Urinary bladder (tissue), 4 donors: ENCODE results near the gene AIMP1. TPM values are rescaled to one million over a fixed set of nuclear protein-coding genes. Genes with fewer than 3 reads are reported as not detected.

ENCODE experiments used
- DNase-seq: peaks from one replicate; pipeline ENCODE4 v3.0.0-alpha.2; 2015; ENCODE audit errors: extremely low spot score
- H3K27ac ChIP-seq: one replicate; pipeline ENCODE4 v1.5.1; 2013; ENCODE audit warnings: low read depth, mild to moderate bottlenecking, moderate library complexity
- H3K36me3 ChIP-seq: one replicate; pipeline ENCODE4 v1.6.1; 2013; ENCODE audit warnings: mild to moderate bottlenecking, moderate library complexity; ENCODE audit not compliant: insufficient read depth
- H3K4me1 ChIP-seq: one replicate; pipeline ENCODE4 v1.6.1; 2013; ENCODE audit warnings: mild to moderate bottlenecking, moderate library complexity; ENCODE audit not compliant: insufficient read depth
- H3K4me3 ChIP-seq: one replicate; pipeline ENCODE4 v1.5.1; 2013; ENCODE audit warnings: low read depth, low read length
- WGBS: extraction: QIAGEN DNeasy Blood & Tissue Kit; methylation state at CpG from one replicate; pipeline ENCODE4 v1.1.7; 2013; 5-methylcytosine and 5-hydroxymethylcytosine counted together
- polyA plus RNA-seq: library from polyadenylated mRNA; stranded (reverse); fragments of 200-250 nt; gene quantifications from one replicate; pipeline ENCODE4 v1.2.3, GENCODE V29; 2013
- total RNA-seq: library from RNA; depleted of rRNA; stranded (reverse); fragments of >200 nt; gene quantifications from one replicate; pipeline ENCODE4 v1.2.3, GENCODE V29; 2014
- donor health status: healthy with polysubstance abuse.
- donor health status: healthy.

AIMP1 gene
- total RNA-seq: 34.5 TPM
- 34.6 TPM for polyA plus RNA-seq

DNA sequence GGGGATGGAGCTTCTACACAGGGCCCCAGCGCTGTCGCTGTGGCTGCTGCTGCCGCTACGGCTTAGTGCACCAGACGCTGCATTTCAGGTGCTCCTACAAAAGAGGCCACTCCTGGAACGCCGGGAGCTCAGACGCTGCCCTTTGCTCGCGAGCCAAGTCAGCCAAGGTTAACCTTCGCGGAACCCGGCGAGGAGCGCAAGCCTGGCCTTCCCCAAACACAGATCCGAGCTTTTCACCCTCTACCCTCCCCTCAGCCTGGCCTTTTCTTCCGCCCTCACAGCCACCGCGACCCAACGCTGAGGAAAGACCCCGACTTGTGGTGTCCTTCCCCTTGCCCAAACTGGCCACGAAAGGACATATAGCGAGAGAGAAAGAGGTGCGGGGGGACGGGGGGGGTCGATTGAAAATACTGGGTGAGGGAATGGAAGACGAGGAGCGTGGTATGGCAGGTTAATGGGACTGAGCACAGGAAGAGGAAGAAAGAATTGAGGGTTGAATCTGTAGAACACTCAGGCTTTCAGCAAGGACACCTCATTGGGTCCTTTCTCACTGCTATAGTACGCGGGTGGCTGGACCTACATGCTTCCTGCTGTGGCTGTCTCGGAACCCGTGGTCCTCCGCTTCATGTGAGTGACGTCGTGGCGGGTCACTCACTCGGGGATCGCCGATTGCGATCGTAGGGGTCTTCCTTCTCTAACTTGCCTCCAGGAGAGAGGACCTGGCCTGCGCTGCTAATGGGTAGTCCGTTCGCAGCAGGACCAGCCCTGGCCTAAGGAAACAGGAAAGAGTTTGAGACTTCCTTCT lies at the start of gene AIMP1, which contains the start of gene TBCK:
TSS of gene AIMP1 (plus strand) at position 583 of the 805 bp plus-strand sequence. CDS start 8,460 bp downstream, outside the sequence.
TSS of gene TBCK (minus strand) at position 242 of the 805 bp plus-strand sequence. CDS start 7,249 bp downstream, outside the sequence.
- peak; percentile 94 for DNase-seq
- peak within 1 kb of the TSS; percentile 62 for H3K4me3 ChIP-seq
- under 1% methylated on average over 44 of the region's 44 CpGs for WGBS
- peak within 1 kb of the TSS; percentile 93 for H3K27ac ChIP-seq
- no peaks in the 10 kb centered on the region for H3K36me3 ChIP-seq
- H3K4me1 ChIP-seq: peaks cover 3% of the 10 kb centered on the region

DNA sequence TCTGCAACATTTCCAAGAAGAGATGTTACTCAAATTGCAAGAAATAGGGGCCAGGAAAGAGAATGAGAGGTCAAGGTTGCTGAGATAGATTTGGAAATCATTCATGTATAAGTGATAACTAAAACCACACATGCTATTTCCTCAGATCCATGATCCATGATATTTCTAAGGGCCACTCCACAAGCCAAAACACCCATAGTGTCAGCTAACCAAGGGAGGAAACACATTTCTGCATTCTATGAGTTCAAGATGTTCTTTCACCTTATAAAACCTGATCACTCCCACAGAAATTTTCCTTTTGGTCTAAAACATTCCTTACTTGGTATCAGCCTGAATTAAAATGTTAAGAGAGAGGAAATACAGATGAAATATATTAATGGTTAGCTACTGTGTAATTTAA lies 47.6 kb upstream of the AIMP1 start:
- no peak for DNase-seq
- H3K36me3 ChIP-seq: no peaks in the 10 kb centered on the region

DNA sequence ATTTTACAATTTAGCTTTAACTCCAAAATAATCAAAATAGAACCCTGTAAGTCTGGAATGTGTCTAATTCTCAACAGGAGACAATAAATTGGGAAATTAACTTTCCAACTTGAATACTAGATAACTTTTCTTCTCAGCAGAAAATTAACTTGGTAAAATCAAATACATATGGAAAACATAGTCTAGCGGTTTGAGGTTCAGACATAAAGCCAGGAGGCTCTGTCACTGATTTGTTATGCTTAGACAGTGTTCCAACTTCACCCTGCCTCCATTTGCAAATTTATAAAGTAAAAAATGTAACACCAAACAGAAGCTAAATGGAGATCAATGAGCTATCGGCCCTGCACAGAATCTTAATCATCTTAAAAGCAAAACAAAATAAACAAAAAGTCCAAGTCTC lies 46.6 kb upstream of the AIMP1 start:
- no peak overlapping the region for H3K4me3 ChIP-seq
- no peak overlapping the region for H3K27ac ChIP-seq
- 75% methylated on average over 2 of the region's 2 CpGs for WGBS
- no peak for DNase-seq
- no peaks in the 10 kb centered on the region for H3K4me1 ChIP-seq
- H3K36me3 ChIP-seq: no peaks in the 10 kb centered on the region

More for the DNA sequence above, 47.6 kb upstream of the AIMP1 start:
- Histone ChIP-seq H3K4me3 (no peak overlapping the region), H3K4me1 (no peaks in the 10 kb centered on the region), H3K27ac (no peak overlapping the region)

DNA sequence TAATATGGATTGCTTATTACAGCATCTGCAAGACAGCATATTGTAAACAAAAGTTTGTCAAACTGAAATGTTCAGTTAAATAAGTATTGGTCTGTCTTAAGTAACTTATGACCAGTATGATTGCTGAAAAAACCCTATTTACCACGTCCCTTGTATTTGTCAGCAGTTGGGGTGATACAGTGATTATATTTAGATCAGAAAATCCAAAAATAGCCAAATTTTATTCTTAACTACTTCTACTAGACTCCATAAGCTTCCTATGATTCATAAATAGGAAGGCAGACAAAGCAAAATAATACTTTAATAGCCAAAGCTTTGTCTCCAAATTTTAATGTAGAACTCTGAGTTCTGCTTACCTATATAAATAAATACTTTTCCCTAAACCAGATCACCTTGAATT lies 45.6 kb upstream of the AIMP1 start:
- 80% methylated on average over 1 of the region's 1 CpG for WGBS
- H3K4me3 ChIP-seq: no peak overlapping the region
- no peaks in the 10 kb centered on the region for H3K4me1 ChIP-seq
- no peaks in the 10 kb centered on the region for H3K36me3 ChIP-seq
- H3K27ac ChIP-seq: no peak overlapping the region
- DNase-seq: no peak

DNA sequence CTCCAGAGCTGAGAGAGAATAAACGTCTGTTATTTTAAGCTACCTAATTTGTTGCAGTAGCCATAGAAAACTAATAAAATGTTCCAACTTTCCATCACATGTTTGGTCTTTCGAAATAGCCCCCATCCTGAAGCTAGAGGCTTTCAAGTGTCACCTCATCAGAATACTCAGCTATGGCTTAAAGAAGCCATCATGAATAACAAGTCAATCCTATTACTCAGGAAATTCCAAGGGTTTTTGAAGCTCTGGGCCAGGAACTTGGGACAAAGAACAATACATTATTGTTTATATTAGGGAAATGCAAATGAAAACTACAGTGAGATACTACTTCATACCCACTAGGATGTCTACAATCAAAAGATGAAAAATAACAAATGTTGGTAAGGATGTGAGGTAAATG lies 42.5 kb upstream of the AIMP1 start:
- no peak overlapping the region for H3K4me3 ChIP-seq
- no peaks in the 10 kb centered on the region for H3K4me1 ChIP-seq
- no peak overlapping the region for H3K27ac ChIP-seq
- no peak for DNase-seq
- WGBS: 81% methylated on average over 2 of the region's 2 CpGs
- no peaks in the 10 kb centered on the region for H3K36me3 ChIP-seq

DNA sequence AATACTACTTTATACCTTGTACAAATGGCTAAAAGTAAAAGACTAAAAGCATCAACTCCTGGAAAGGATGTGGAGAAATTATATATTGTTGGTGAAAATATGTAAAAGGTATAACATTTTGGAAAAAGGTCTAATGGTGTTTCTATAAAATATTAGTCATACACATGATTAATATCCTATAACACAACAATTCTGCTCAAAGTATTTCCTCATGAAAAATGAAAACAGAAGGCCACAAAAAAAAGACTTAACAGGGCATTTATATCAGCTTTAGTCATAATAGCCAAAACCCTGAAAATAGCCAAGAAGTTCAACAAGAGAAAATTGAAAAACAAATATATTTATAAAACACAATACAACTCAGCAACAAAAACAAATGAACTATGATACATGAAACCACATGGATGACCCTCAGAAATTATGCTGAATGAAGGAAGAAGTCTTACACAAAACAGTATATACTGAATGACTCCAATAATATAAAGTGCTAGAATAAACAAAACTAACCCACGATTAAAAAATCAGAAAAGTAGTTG lies 39.1 kb upstream of the AIMP1 start:
- Histone ChIP-seq H3K4me3 (no peak overlapping the region), H3K27ac (no peak overlapping the region), H3K4me1 (no peaks in the 10 kb centered on the region), H3K36me3 (no peaks in the 10 kb centered on the region)
- WGBS: 53% methylated on average over 1 of the region's 1 CpG
- no peak for DNase-seq

DNA sequence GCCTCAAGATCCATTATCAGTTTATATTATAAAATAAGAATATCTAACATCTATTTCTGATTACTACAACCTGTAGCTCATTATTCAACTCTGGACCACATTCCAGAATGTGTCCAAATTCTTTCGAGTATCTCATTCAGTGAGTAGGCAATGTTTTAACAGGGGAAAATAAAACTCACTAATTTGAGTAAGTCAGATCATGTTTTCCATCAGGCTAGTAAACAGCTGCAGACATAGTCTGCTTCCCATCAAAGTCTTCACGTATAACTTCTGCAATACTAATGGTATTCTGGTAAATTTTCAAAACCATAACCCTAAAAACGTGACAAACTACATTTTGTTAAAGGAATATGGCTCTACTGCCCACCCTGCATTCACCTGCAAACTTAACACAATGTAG lies 32.1 kb upstream of the AIMP1 start:
- Histone ChIP-seq H3K36me3 (no peaks in the 10 kb centered on the region), H3K27ac (no peak overlapping the region), H3K4me3 (no peak overlapping the region), H3K4me1 (no peaks in the 10 kb centered on the region)
- 70% methylated on average over 3 of the region's 3 CpGs for WGBS
- DNase-seq: no peak

DNA sequence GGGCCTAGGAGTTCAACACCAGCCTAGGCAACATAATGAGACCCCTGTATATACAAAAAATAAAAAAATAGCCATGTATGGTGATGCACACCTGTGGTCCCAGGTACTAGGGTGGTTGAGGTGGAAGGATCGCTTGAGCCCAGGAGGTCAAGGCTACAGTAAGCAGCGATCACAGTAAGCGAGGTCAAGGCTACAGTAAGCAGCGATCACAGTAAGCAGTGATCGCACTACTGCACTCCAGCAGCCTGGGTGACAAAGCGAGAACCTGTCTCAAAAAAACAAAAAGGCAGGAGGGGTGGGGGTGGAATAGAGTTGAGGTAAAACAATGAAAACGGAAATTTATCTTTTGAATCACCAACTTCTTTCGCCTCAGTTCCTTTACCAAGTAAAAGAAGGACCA lies 29.7 kb upstream of the AIMP1 start:
- DNase-seq: no peak
- Histone ChIP-seq H3K27ac (no peak overlapping the region), H3K4me1 (no peaks in the 10 kb centered on the region), H3K4me3 (no peak overlapping the region), H3K36me3 (no peaks in the 10 kb centered on the region)
- WGBS: 94% methylated on average over 8 of the region's 8 CpGs

DNA sequence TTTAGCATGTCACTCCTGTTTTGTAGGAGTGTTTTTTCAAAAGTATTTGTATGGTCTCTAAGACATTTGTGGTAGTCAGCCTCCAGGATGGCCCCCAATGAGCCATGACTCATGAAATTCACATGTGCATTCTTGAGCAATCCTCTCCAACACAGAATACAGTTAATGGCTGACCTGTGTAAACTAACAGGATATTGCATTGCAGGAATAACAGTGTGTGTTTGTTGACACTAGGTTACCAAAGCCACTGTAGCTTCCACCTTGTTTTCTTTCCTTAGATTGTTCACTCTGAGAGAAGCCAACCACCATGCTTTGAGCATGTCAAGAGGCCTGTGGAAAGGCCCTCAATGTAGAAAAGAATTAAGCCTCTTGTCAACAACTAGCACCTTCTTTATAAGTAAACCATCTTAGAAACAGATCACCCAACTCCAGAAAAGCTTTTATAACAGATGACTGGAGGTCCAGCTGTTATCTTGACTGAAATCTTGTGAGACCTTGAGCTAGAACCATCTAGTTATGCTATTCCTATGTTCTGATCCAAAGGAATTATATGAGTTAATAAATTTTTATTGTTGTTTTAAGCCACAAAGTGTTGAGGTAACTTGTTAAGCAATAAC lies 28.9 kb upstream of the AIMP1 start:
- Histone ChIP-seq H3K4me1 (no peaks in the 10 kb centered on the region), H3K27ac (no peak overlapping the region), H3K4me3 (no peak overlapping the region), H3K36me3 (peaks cover 1% of the 10 kb centered on the region)
- DNase-seq: no peak

DNA sequence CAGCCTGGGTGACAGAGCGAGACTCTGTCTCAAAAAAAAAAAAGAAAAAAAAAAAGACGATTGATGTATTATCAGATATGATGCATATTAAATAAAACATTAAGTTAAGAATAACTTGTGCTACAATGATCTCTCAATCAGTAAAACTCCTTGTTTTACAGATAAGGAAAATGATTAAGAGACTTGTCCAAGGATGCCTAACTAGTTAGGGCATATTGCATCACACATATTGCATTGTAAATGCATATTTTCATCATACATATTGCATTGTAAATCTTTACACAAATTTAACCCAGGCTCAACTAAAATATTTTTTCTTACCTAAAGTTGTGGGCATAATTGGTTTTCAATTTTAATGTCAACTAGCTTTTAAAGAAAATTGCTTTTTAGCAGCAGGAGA lies 26.6 kb upstream of the AIMP1 start:
- H3K4me1 ChIP-seq: no peaks in the 10 kb centered on the region
- no peak overlapping the region for H3K4me3 ChIP-seq
- no peak for DNase-seq
- peaks cover 3% of the 10 kb centered on the region for H3K36me3 ChIP-seq
- H3K27ac ChIP-seq: no peak overlapping the region
- WGBS: 88% methylated on average over 2 of the region's 2 CpGs

DNA sequence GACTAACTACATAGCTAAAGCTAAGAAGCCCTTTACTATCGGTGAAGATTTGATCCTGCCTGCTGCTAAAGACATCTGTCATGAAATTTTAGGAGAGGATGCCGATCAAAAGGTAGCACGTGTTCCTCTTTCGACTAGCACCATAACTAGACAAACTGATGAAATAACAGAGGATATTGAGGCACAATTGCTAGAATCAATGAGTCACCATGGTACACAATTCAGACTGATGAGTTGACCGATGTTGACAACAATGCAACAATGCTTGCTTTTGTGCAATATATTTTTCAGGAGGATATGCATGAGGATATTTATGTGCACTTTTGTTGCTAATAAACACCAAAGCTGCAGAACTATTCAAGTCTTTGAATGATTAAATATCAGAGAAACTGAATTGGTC lies 24.7 kb upstream of the AIMP1 start:
- peaks cover 3% of the 10 kb centered on the region for H3K36me3 ChIP-seq
- no peak for DNase-seq
- no peaks in the 10 kb centered on the region for H3K4me1 ChIP-seq
- no peak overlapping the region for H3K27ac ChIP-seq
- 97% methylated on average over 5 of the region's 5 CpGs for WGBS
- H3K4me3 ChIP-seq: no peak overlapping the region

DNA sequence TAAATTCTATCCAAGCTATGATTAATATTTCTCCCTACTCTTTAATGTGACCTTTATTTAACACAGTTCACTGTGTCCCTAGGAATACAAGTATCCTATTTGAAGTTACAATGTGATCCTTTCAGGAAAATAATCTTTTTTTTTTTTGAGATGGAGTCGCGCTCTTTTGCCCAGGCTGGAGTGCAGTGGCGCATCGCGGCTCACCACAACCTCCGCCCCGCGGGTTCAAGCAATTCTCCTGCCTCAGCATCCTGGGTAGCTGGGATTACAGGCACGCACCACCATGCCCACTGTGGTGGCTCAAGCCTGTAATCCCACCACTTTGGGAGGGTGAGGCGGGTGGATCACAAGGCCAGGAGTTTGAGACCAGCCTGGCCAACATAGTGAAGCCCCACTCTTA lies 22.3 kb upstream of the AIMP1 start:
- no peaks in the 10 kb centered on the region for H3K4me1 ChIP-seq
- no peak for DNase-seq
- no peak overlapping the region for H3K27ac ChIP-seq
- no peak overlapping the region for H3K4me3 ChIP-seq
- peaks cover 3% of the 10 kb centered on the region for H3K36me3 ChIP-seq
- 99% methylated on average over 10 of the region's 10 CpGs for WGBS

DNA sequence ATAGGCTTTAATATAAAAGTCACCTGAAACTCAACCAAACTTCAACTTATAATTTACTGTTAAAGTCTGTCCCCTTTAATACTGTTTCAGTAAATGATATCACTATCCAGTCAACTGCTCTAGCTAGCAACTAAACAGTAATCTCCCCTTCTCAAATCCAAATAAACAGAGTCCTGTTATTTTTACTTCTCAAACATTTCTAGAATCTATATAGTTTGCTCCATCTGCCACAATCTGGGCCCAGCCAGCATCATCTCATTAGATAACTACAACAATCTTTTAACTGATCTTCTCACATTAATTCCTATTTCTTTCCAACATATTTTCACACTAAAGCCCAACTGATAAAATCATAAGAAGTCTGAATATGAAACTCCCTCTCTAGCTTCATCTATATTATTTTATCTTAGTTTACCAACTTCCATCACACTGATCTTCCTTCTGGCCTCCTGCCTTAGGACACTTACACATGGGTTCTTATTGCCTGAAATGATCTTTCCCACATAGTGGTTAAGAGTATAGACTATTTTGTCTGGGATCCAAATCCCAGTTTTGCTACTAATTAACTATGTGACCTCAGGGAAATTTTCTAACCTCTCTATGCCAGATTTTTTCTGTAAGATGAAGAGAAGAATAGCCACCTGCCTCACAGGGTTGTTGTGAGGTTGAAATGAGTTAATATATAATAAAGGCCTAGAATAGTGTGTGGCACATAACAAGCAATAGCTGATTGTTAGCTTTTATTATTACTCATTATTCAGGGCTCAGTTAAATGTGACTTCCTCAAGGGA lies 18.9 kb upstream of the AIMP1 start:
- Histone ChIP-seq H3K4me1 (no peaks in the 10 kb centered on the region), H3K27ac (no peak overlapping the region), H3K36me3 (peaks cover 2% of the 10 kb centered on the region), H3K4me3 (no peak overlapping the region)
- DNase-seq: no peak
